Renal pelvis (tissue), 4 donors: ENCODE data around the gene LAIR1. TPM values are rescaled to one million over a fixed set of nuclear protein-coding genes. Genes with fewer than 3 reads are reported as not detected.
"Not testable (repeated sequence)": the region's sequence is repeated elsewhere in the genome, so short reads cannot be mapped to it uniquely, and the experiment has no call there.

ENCODE experiments used
- DNase-seq: peaks from one replicate; pipeline ENCODE4 v3.0.0-alpha.2; 2013
- polyA plus RNA-seq, 3 donors: library from polyadenylated mRNA; unstranded; fragments of 120-200 nt; gene quantifications; one replicate each; pipeline ENCODE4 v1.2.1, GENCODE V29; 2013; ENCODE audit not compliant: insufficient read length in 3 of 3

The LAIR1 gene
- polyA plus RNA-seq, 3 donors = 3.6 to 7.3 (median 4.3) TPM

- no peak for DNase-seq
Measured at GRCh38 chr19:54351474-54351873, 13.3 kb downstream of the LAIR1 start.

GRCh38 chr19:54345938-54346386 is 18.8 kb downstream of the LAIR1 start:
- no peak for DNase-seq

GRCh38 chr19:54343868-54344267 is 20.9 kb downstream of the LAIR1 start:
- DNase-seq = no peak

- DNase-seq = no peak
Measured at GRCh38 chr19:54341295-54341694, 23.4 kb downstream of the LAIR1 start.

- no peak for DNase-seq
Measured at GRCh38 chr19:54339646-54340358, 24.9 kb downstream of the LAIR1 start.

- DNase-seq = no peak
Measured at GRCh38 chr19:54338521-54338920, 26.2 kb downstream of the LAIR1 start.

GRCh38 chr19:54337858-54338230 is 26.9 kb downstream of the LAIR1 start:
- DNase-seq = no peak

GRCh38 chr19:54336893-54337857 is 27.6 kb downstream of the LAIR1 start:
- no peak for DNase-seq

- no peak for DNase-seq
Measured at GRCh38 chr19:54335979-54336892, 28.5 kb downstream of the LAIR1 start.

GRCh38 chr19:54335164-54335563 is 29.6 kb downstream of the LAIR1 start:
- no peak for DNase-seq

- DNase-seq = no peak
Measured at GRCh38 chr19:54333586-54334298, 31.0 kb downstream of the LAIR1 start.

- no peak for DNase-seq
Measured at GRCh38 chr19:54332149-54332548, 32.6 kb downstream of the LAIR1 start.

- no peak for DNase-seq
Measured at GRCh38 chr19:54331626-54332025, 33.1 kb downstream of the LAIR1 start.

- DNase-seq = no peak
Measured at GRCh38 chr19:54329476-54330165, 35.1 kb downstream of the LAIR1 start.

GRCh38 chr19:54328781-54329180 is 36.0 kb downstream of the LAIR1 start:
- not testable (repeated sequence) for DNase-seq

GRCh38 chr19:54325631-54326030 is 39.1 kb downstream of the LAIR1 start:
- DNase-seq = no peak

GRCh38 chr19:54325194-54325621 is 39.5 kb downstream of the LAIR1 start:
- peak; percentile 45 for DNase-seq

- DNase-seq = no peak
Measured at GRCh38 chr19:54324071-54324470, 40.7 kb downstream of the LAIR1 start.

- not testable (repeated sequence) for DNase-seq
Measured at GRCh38 chr19:54322934-54323333, 41.8 kb downstream of the LAIR1 start.

- not testable (repeated sequence) for DNase-seq
Measured at GRCh38 chr19:54322295-54322694, 42.4 kb downstream of the LAIR1 start.
